ENCODE measurements around the gene TBC1D10B. TPM values are rescaled to one million over a fixed set of nuclear protein-coding genes. Genes with fewer than 3 reads are reported as not detected.
"Not testable (repeated sequence)": the region's sequence is repeated elsewhere in the genome, so short reads cannot be mapped to it uniquely, and the experiment has no call there.

The TBC1D10B gene
- total RNA-seq, 1 donor from 2014 or later: 46.8 TPM

DNA sequence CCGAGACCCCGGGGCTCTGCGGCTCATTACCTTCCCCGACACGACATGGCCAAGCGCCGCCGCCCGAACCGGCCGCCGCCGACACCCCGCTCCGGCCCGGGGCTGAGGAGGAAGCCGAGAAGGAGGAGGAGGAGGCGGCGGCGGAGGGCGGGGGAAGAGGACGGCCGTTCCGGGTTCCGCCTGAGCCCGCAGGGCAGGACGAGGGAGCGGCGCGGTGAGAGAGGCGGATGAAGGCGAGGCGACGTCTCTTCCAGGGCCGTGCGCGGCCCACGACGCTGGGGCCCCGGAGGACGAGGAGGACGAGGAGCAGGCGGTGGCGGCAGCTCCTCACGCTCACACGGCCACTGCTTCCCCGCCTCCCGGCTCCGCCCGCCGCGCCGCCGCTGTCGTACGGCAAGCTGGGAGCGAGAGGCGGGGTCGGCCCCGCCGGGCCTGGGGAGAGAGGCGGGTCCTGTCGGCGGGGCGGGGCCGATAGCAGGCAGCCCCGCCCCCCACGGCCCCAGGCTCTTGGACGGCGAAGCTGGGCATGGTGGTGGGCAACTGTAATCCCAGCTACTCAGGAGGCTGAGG is 35.2 kb downstream of the TBC1D10B start:
- DNase-seq (ENCODE audit: low read depth): peak; percentile 50

DNA sequence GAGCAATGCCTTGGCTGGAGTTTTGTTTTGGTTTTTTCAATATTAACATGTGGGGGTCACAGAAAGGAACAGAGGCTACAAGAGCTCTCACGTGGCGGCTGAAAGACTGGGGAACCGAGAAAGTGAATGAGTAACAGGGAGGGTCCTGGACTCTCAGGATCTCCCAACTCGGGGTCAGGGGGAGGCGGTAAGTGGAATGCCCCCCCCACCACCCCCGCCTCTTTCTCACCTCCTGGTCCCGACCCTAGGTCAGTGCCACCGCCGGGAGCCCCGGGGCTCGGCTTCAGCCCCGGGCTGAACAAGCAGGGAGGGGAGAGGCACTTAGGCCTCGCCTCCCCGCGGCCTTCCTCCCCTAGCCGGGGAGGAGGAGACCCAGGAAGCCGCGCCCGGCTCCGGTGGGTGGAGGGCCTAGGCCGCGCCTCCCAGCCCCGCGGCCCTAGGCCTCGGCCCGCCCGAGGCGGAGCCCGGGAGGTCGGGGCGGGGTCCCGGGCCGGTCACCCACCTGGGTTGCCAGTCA is 35.8 kb downstream of the TBC1D10B start:
- DNase-seq (ENCODE audit: low read depth): peak; percentile 47

- not testable (repeated sequence) for DNase-seq (ENCODE audit: low read depth)
Measured at GRCh38 chr16:30324220-30324619, 46.1 kb downstream of the TBC1D10B start.

- DNase-seq (ENCODE audit: low read depth): not testable (repeated sequence)
Measured at GRCh38 chr16:30318647-30319046, 51.6 kb downstream of the TBC1D10B start.

GRCh38 chr16:30310937-30311336 is 59.4 kb downstream of the TBC1D10B start:
- DNase-seq (ENCODE audit: low read depth): not testable (repeated sequence)

DNA sequence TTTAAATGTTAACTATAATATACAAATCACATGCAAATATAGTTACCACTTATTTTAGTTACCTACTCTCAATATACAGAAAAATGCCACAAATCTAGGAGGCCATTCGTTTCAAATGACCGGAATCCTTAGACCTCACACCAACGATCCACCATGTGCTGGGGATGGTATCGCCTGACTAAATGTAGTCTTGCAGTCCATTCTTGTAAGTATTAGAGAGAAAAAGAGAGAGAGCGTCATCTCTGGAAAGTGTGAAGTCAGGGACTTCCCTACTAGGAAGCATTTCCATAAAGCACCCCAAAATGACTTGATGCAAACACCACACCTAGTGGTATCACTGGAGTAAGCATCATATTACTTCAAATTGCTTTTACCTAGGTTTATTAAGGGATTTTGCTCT is 61.0 kb downstream of the TBC1D10B start:
- DNase-seq (ENCODE audit: low read depth): not testable (repeated sequence)

Other genes with a start within 250 kb of the TBC1D10B start
- 11.6 and 11.9 TPM in 2 replicates for gene MAPK3, start 247.3 kb downstream of the TBC1D10B start, total RNA-seq
- 0.85 and 8.3 TPM in 2 replicates for gene CORO1A, start 186.9 kb downstream of the TBC1D10B start, total RNA-seq
- 77.7 and 299 TPM in 2 replicates for gene BOLA2B, start 176.8 kb downstream of the TBC1D10B start, total RNA-seq
- gene SLX1A, start 176.6 kb downstream of the TBC1D10B start, total RNA-seq: 8.1 and 24.5 TPM in 2 replicates
- gene SULT1A3, start 171.2 kb downstream of the TBC1D10B start, total RNA-seq: 0.35 and 1.9 TPM in 2 replicates
- 0.52 and 1.4 TPM in 2 replicates for gene NPIPB13, start 122.0 kb downstream of the TBC1D10B start, total RNA-seq
- gene CD2BP2, start 15.2 kb downstream of the TBC1D10B start, total RNA-seq: 36.0 and 40.6 TPM in 2 replicates
- gene MYL11, start 4.3 kb upstream of the TBC1D10B start, total RNA-seq: not detected in 2 replicates
- 0.25 TPM in 1 of 2 replicates, not detected in the other for gene SEPTIN1, start 12.1 kb upstream of the TBC1D10B start, total RNA-seq
- gene ZNF48, start 24.9 kb upstream of the TBC1D10B start, total RNA-seq: 12.7 and 13.8 TPM in 2 replicates
- 9.0 and 10.1 TPM in 2 replicates for gene ZNF771, start 37.1 kb upstream of the TBC1D10B start, total RNA-seq
- 24.5 and 49.8 TPM in 2 replicates for gene DCTPP1, start 59.5 kb upstream of the TBC1D10B start, total RNA-seq
- gene SEPHS2, start 75.4 kb upstream of the TBC1D10B start, total RNA-seq: 9.2 and 19.0 TPM in 2 replicates
- gene ITGAL, start 102.2 kb upstream of the TBC1D10B start, total RNA-seq: not detected in 2 replicates
- gene ZNF768, start 156.1 kb upstream of the TBC1D10B start, total RNA-seq: 22.4 and 24.0 TPM in 2 replicates
- gene ZNF747, start 164.4 kb upstream of the TBC1D10B start, total RNA-seq: 7.5 and 11.7 TPM in 2 replicates
- gene ZNF764, start 187.9 kb upstream of the TBC1D10B start, total RNA-seq: 2.6 and 6.9 TPM in 2 replicates
- gene ZNF688, start 201.2 kb upstream of the TBC1D10B start, total RNA-seq: 5.3 and 7.1 TPM in 2 replicates
- gene ZNF785, start 215.2 kb upstream of the TBC1D10B start, total RNA-seq: 3.5 and 9.1 TPM in 2 replicates
- gene ZNF689, start 239.9 kb upstream of the TBC1D10B start, total RNA-seq: 4.0 and 4.5 TPM in 2 replicates